HepG2 (cell line): Measurements from ENCODE around the gene KIF26B. TPM values are rescaled to one million over a fixed set of nuclear protein-coding genes. Genes with fewer than 3 reads are reported as not detected.

Experiments used
- ATAC-seq: fragments of 200-7000 bp; cut with Tn5 transposase; 3 replicates; pipeline ENCODE4 v1.9.1; 2020; ENCODE audit warnings: mild to moderate bottlenecking, moderate library complexity
- BruUV-seq: library from RNA; stranded (reverse); fragments of 400-500 nt; replicated peaks from 2 replicates; lab custom pipeline; 2021; lab: Mats Ljungman, UMichigan
- CTCF ChIA-PET: fragments of 300-600 bp; formaldehyde crosslinking; extraction: SDS; loops from one replicate; lab custom pipeline; 2021; ENCODE audit warnings: low total read pairs, inconsistent platforms, low intra/inter-chr PET ratio; lab: Yijun Ruan, JAX
- POLR2A ChIA-PET: fragments of 350-600 bp; sonication (Branson Sonifier 250); formaldehyde crosslinking; loops from one replicate; lab custom pipeline; 2020; ENCODE audit warnings: antibody characterized with exemption, inconsistent platforms; lab: Yijun Ruan, JAX
- DNase-seq: peaks from one replicate; pipeline ENCODE4 v3.0.0-alpha.2; 2015; ENCODE audit warnings: low spot score
- FAIRE-seq: peaks from 3 replicates; lab custom pipeline; 2011; peaks lifted over from hg19 to GRCh38; lab: Jason Lieb, UNC
- H2AFZ ChIP-seq: one replicate; pipeline ENCODE4 v1.6.1; 2011; ENCODE audit warnings: low read length, inconsistent platforms
- H3K27ac ChIP-seq: fragments of 300-600 bp; 3 replicates; pipeline ENCODE4 v1.8.0; 2011; ENCODE audit warnings: mixed run types, mild to moderate bottlenecking, mixed read lengths, low read length, inconsistent platforms; ENCODE audit not compliant: insufficient read depth; ENCODE audit errors: extremely low read length
- H3K27me3 ChIP-seq, 2 experiments: fragments of 200-600 bp in 1 of 2; 2 replicates in 1 of 2; 3 replicates in 1 of 2; pipeline versions ENCODE4 v1.6.0 to v1.8.0; 2011; ENCODE audit warnings: low read length in 2 of 2, mild to moderate bottlenecking in 2 of 2, moderate library complexity in 2 of 2, inconsistent platforms in 1 of 2; ENCODE audit not compliant: insufficient read depth in 2 of 2, control insufficient read depth in 1 of 2
- H3K36me3 ChIP-seq, 2 experiments: fragments of 200-600 bp in 1 of 2; replicated peaks in 1 of 2; 2 replicates in 1 of 2; 3 replicates in 1 of 2; pipeline versions ENCODE4 v1.5.1 to v1.8.0; 2011; ENCODE audit warnings: low read length in 2 of 2, inconsistent platforms in 1 of 2; ENCODE audit not compliant: insufficient read depth in 2 of 2, control insufficient read depth in 1 of 2
- H3K4me1 ChIP-seq: 2 replicates; pipeline ENCODE4 v1.5.1; 2012; ENCODE audit warnings: low read length, inconsistent platforms; ENCODE audit not compliant: insufficient read depth
- H3K4me2 ChIP-seq: 2 replicates; pipeline ENCODE4 v1.6.0; 2011; ENCODE audit warnings: low read depth, low read length, inconsistent platforms
- H3K4me3 ChIP-seq, 3 experiments: fragments of 200-600 bp in 1 of 3; sonication (generic), shearing (Covaris generic) in 1 of 3; replicated peaks in 1 of 3; 2 replicates each; pipeline ENCODE4 v1.5.1; 2011 to 2016; ENCODE audit warnings: low read length in 3 of 3, inconsistent platforms in 2 of 3, low read depth in 2 of 3, mild to moderate bottlenecking in 2 of 3, control low read depth in 1 of 3, mixed read lengths in 1 of 3; ENCODE audit not compliant: insufficient read depth in 1 of 3
- H3K79me2 ChIP-seq: one replicate; pipeline ENCODE4 v1.6.1; 2011; ENCODE audit warnings: low read length, inconsistent platforms; ENCODE audit not compliant: insufficient read depth
- H3K9ac ChIP-seq: 2 replicates; pipeline ENCODE4 v1.6.0; 2011; ENCODE audit warnings: mild to moderate bottlenecking, low read depth, low read length, inconsistent platforms; ENCODE audit not compliant: insufficient read depth
- H3K9me3 ChIP-seq: 2 replicates; pipeline ENCODE4 v1.5.1; 2012; ENCODE audit warnings: mild to moderate bottlenecking, low read length
- H4K20me1 ChIP-seq: 2 replicates; pipeline ENCODE4 v1.6.0; 2011; ENCODE audit warnings: inconsistent platforms, mild to moderate bottlenecking, low read length, moderate library complexity; ENCODE audit not compliant: insufficient read depth
- BRF2 ChIP-seq: sonication (generic); formaldehyde crosslinking; IDR thresholded peaks from 2 replicates; pipeline ENCODE4 v1.8.1; 2022; ENCODE audit warnings: mild to moderate bottlenecking, missing genetic modification reagents
- ETV6 ChIP-seq: sonication (generic); formaldehyde crosslinking; conservative IDR thresholded peaks from 2 replicates; pipeline ENCODE4 v1.4.0; 2020; ENCODE audit warnings: missing genetic modification reagents
- FOXO4 ChIP-seq: sonication (generic); formaldehyde crosslinking; conservative IDR thresholded peaks from 2 replicates; pipeline ENCODE4 v1.8.1; 2023; ENCODE audit warnings: missing genetic modification reagents
- GATAD1 ChIP-seq: IDR thresholded peaks from 2 replicates; pipeline ENCODE4 v1.6.1; 2016; ENCODE audit warnings: missing genetic modification reagents, missing compliant biosample characterization
- HIC2 ChIP-seq: sonication (generic); formaldehyde crosslinking; IDR thresholded peaks from 2 replicates; pipeline ENCODE4 v1.9.0; 2022; ENCODE audit warnings: low read depth, missing genetic modification reagents
- ISL2 ChIP-seq: sonication (generic); formaldehyde crosslinking; IDR thresholded peaks from 2 replicates; pipeline ENCODE4 v1.5.0; 2020; ENCODE audit warnings: missing genetic modification reagents
- KDM1A ChIP-seq: IDR thresholded peaks from 2 replicates; pipeline ENCODE4 v1.6.1; 2016; ENCODE audit warnings: missing compliant biosample characterization
- KMT2B ChIP-seq: IDR thresholded peaks from 2 replicates; pipeline ENCODE4 v1.6.1; 2016; ENCODE audit warnings: missing genetic modification reagents, missing compliant biosample characterization
- MED13 ChIP-seq: sonication (generic); formaldehyde crosslinking; IDR thresholded peaks from 2 replicates; pipeline ENCODE4 v1.5.0; 2020; ENCODE audit warnings: missing genetic modification reagents
- NFE2L1 ChIP-seq: sonication (generic); formaldehyde crosslinking; IDR thresholded peaks from 2 replicates; pipeline ENCODE4 v1.4.0; 2020; ENCODE audit warnings: missing genetic modification reagents, mild to moderate bottlenecking, borderline replicate concordance
- NFE2L2 ChIP-seq: fragments of 150-350 bp; IDR thresholded peaks from 2 replicates; pipeline ENCODE4 v1.6.1; 2014; ENCODE audit warnings: low read length
- SOX6 ChIP-seq, 2 experiments: fragments of 450-650 bp in 1 of 2; sonication (generic) in 1 of 2; formaldehyde crosslinking in 1 of 2; IDR thresholded peaks; 2 replicates each; pipeline versions ENCODE4 v1.4.0 to v1.6.1; 2017 to 2020; ENCODE audit warnings: antibody characterized with exemption in 1 of 2, mild to moderate bottlenecking in 1 of 2, missing genetic modification reagents in 1 of 2
- SPEN ChIP-seq: sonication (generic); formaldehyde crosslinking; IDR thresholded peaks from 2 replicates; pipeline ENCODE4 v1.5.1; 2020; ENCODE audit warnings: low read depth, mild to moderate bottlenecking, missing genetic modification reagents
- ZFP41 ChIP-seq: sonication (generic); formaldehyde crosslinking; IDR thresholded peaks from 2 replicates; pipeline ENCODE4 v1.4.0; 2020; ENCODE audit warnings: mild to moderate bottlenecking, missing genetic modification reagents, borderline replicate concordance
- ZNF281 ChIP-seq: sonication (generic); formaldehyde crosslinking; IDR thresholded peaks from 2 replicates; pipeline ENCODE4 v1.4.0; 2020; ENCODE audit warnings: missing genetic modification reagents, borderline replicate concordance
- ZNF3 ChIP-seq: IDR thresholded peaks from 2 replicates; pipeline ENCODE4 v1.7.0; 2017; ENCODE audit warnings: inconsistent platforms
- ZNF800 ChIP-seq: sonication (generic); formaldehyde crosslinking; IDR thresholded peaks from 2 replicates; pipeline ENCODE4 v1.4.0; 2020; ENCODE audit warnings: missing genetic modification reagents
- WGBS: methylation state at CpG from one replicate; pipeline ENCODE4 v1.1.6; 2017; ENCODE audit warnings: low lambda C conversion rate; 5-methylcytosine and 5-hydroxymethylcytosine counted together
- in situ Hi-C: cut with HindIII; loops from 2 replicates; pipeline ENCODE4 v1.10.0; 2017; ENCODE audit warnings: low pct_unique_long_range_greater_than_20kb; ENCODE audit not compliant: extremely low pct_ligation_motif_present
- intact Hi-C: fragments of 100-400 bp; cut with micrococcal nuclease; formaldehyde crosslinking; loops from one replicate; pipeline ENCODE4 v1.10.0; 2022; ENCODE audit not compliant: unreplicated experiment
- polyA plus RNA-seq, 8 experiments: library from polyadenylated mRNA; depleted of rRNA in 3 of 8; stranded (reverse) in 7 of 8; unstranded in 1 of 8; fragments of >200 nt; fragmentation: Illumina TruSeq in 4 of 8; extraction: Trizol in 4 of 8; gene quantifications; 2 replicates each; pipeline versions ENCODE4 v1.2.1 to v1.2.3, GENCODE V29; 2011 to 2016; ENCODE audit warnings: low read depth in 4 of 8, missing spikeins in 1 of 8, mixed read lengths in 1 of 8; ENCODE audit not compliant: insufficient read depth in 1 of 8
- total RNA-seq, 5 experiments: library from RNA; depleted of rRNA; stranded (reverse); fragments of >200 nt; fragmentation: Illumina TruSeq; extraction: Trizol; gene quantifications; 2 replicates each; pipeline ENCODE4 v1.2.3, GENCODE V29; 2016; ENCODE audit warnings: low read depth in 1 of 5

KIF26B gene
- total and polyA plus RNA-seq, 2 of the 13 experiments (the other 11 are each of a cell fraction or from before 2014, with no cell fraction given): 0.08 to 0.09 TPM

GRCh38 chr1:245113649-245114048 is 41.1 kb upstream of the KIF26B start:
- Histone ChIP-seq H3K9ac (no peak overlapping the region), H3K27ac (no peak overlapping the region), H3K4me3 (no peak overlapping the region)
- WGBS: 93% methylated on average over 9 of the region's 9 CpGs
- no peak for DNase-seq
- no peak for TF ChIP-seq ETV6 (CRISPR knock-in tag)
- TF ChIP-seq ZNF3 (CRISPR knock-in tag): no peak
- no peak for TF ChIP-seq SPEN
- no peak for TF ChIP-seq ZFP41
- no peak for TF ChIP-seq SOX6 (IDR thresholded peaks at IDR 0.05)
- no peak for TF ChIP-seq SOX6 (CRISPR knock-in tag; IDR thresholded peaks at IDR 0.05)
- TF ChIP-seq KDM1A (CRISPR knock-in tag): no peak
- TF ChIP-seq BRF2 (CRISPR knock-in tag): no peak
- no peak for TF ChIP-seq GATAD1 (CRISPR knock-in tag)
- no peak for TF ChIP-seq MED13 (CRISPR knock-in tag)
- no peak for TF ChIP-seq ZNF800 (CRISPR knock-in tag)
- no peak for TF ChIP-seq NFE2L2
- TF ChIP-seq FOXO4: no peak
- TF ChIP-seq HIC2 (CRISPR knock-in tag): no peak
- no peak for TF ChIP-seq ZNF281 (CRISPR knock-in tag)
- TF ChIP-seq KMT2B (CRISPR knock-in tag): no peak
- TF ChIP-seq NFE2L1 (CRISPR knock-in tag): no peak
- no peak for TF ChIP-seq ISL2 (CRISPR knock-in tag)
- TF ChIP-seq, all 625 proteins: peak for 0
- FAIRE-seq (no peak), ATAC-seq (no peak)
- in situ Hi-C loops (no loop called here), intact Hi-C loops (no loop called here)
- BruUV-seq: no TSS peak
- ChIA-PET POLR2A (no interaction called here), CTCF (no interaction called here)
- Histone ChIP-seq H3K9me3 (no peaks in the 10 kb centered on the region), H3K27me3 (no peaks in the 10 kb centered on the region), H3K36me3 (no peaks in the 10 kb centered on the region), H2AFZ (no peak overlapping the region), H3K4me2 (no peak overlapping the region), H3K4me1 (peaks cover 29% of the 10 kb centered on the region), H3K79me2 (no peaks in the 10 kb centered on the region), H4K20me1 (no peaks in the 10 kb centered on the region)
